ENCODE measurements around the gene WASF2.

WASF2 gene

DNA sequence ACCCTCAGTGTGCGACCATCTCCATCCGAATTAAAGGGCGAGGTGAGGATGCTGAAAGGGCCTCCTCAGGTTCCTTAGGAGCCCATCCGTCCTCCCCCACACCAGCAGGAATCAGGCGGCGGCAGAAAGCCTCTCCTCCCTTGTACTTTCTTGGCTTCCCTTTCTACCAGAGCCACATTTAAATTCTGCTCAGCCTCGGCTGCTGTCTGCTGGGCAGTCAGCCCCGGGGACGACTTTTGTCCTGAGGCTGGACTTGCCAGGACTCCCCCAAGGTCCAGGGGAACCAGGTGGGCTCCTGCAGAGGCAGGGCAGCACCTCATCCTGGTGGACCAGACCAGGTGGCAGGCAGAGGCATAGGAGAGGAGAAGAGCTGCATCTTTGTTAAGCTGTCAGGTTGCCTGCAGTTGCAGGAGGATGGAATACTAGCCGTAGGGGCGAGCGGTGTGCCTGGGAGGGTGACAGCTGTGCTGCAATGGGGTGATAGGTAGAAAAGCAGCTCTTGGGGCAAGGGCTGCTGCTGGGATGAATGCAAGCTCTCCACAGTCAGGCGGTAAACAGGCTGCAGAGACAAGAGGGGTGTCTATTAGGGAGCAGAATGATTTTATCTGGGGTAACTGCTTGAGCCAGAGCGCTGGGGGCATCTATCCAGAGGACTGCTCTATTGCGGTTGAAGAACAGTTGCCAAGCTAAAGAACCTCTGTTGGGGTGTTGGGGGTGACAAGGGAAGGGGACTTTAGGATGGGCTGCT, 46.2 kb upstream of the WASF2 start:
- Histone ChIP-seq H3K27me3 (ENCODE audit: insufficient read depth, poor library complexity, severe bottlenecking) (no peaks in the 10 kb centered on the region), H3K27ac (replicated peaks) (no peak overlapping the region), H3K4me3 (replicated peaks; ENCODE audit: insufficient read depth, low read length) (no peak overlapping the region)
- DNase-seq (ENCODE audit: low read depth in 1 of 2, low spot score in 1 of 2) = no peak
- TF ChIP-seq, protein P1, sequence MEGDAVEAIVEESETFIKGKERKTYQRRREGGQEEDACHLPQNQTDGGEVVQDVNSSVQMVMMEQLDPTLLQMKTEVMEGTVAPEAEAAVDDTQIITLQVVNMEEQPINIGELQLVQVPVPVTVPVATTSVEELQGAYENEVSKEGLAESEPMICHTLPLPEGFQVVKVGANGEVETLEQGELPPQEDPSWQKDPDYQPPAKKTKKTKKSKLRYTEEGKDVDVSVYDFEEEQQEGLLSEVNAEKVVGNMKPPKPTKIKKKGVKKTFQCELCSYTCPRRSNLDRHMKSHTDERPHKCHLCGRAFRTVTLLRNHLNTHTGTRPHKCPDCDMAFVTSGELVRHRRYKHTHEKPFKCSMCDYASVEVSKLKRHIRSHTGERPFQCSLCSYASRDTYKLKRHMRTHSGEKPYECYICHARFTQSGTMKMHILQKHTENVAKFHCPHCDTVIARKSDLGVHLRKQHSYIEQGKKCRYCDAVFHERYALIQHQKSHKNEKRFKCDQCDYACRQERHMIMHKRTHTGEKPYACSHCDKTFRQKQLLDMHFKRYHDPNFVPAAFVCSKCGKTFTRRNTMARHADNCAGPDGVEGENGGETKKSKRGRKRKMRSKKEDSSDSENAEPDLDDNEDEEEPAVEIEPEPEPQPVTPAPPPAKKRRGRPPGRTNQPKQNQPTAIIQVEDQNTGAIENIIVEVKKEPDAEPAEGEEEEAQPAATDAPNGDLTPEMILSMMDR (IDR thresholded peaks at IDR 0.05; ENCODE audit: insufficient read depth, low read length) = no peak
- TF ChIP-seq SPI1 (IDR thresholded peaks at IDR 0.05; ENCODE audit: borderline replicate concordance, low read depth) (no peak), GABPA (IDR thresholded peaks at IDR 0.05; ENCODE audit: low read depth) (no peak), POLR2AphosphoS5 (IDR thresholded peaks at IDR 0.05; ENCODE audit: low read depth) (no peak)
- TF ChIP-seq, protein P2, sequence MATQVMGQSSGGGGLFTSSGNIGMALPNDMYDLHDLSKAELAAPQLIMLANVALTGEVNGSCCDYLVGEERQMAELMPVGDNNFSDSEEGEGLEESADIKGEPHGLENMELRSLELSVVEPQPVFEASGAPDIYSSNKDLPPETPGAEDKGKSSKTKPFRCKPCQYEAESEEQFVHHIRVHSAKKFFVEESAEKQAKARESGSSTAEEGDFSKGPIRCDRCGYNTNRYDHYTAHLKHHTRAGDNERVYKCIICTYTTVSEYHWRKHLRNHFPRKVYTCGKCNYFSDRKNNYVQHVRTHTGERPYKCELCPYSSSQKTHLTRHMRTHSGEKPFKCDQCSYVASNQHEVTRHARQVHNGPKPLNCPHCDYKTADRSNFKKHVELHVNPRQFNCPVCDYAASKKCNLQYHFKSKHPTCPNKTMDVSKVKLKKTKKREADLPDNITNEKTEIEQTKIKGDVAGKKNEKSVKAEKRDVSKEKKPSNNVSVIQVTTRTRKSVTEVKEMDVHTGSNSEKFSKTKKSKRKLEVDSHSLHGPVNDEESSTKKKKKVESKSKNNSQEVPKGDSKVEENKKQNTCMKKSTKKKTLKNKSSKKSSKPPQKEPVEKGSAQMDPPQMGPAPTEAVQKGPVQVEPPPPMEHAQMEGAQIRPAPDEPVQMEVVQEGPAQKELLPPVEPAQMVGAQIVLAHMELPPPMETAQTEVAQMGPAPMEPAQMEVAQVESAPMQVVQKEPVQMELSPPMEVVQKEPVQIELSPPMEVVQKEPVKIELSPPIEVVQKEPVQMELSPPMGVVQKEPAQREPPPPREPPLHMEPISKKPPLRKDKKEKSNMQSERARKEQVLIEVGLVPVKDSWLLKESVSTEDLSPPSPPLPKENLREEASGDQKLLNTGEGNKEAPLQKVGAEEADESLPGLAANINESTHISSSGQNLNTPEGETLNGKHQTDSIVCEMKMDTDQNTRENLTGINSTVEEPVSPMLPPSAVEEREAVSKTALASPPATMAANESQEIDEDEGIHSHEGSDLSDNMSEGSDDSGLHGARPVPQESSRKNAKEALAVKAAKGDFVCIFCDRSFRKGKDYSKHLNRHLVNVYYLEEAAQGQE (IDR thresholded peaks at IDR 0.05; ENCODE audit: insufficient replicate concordance, low read depth) = no peak

GRCh38 chr1:27535386-27535785, 45.4 kb upstream of the WASF2 start:
- TF ChIP-seq POLR2AphosphoS5 (IDR thresholded peaks at IDR 0.05; ENCODE audit: low read depth) (no peak), GABPA (IDR thresholded peaks at IDR 0.05; ENCODE audit: low read depth) (no peak)
- TF ChIP-seq, protein P1 (IDR thresholded peaks at IDR 0.05; ENCODE audit: insufficient read depth, low read length) = no peak
- no peak overlapping the region for H3K4me3 ChIP-seq (replicated peaks; ENCODE audit: insufficient read depth, low read length)
- DNase-seq (ENCODE audit: low read depth in 1 of 2, low spot score in 1 of 2) = no peak
- H3K27ac ChIP-seq (replicated peaks) = no peak overlapping the region
- H3K27me3 ChIP-seq (ENCODE audit: insufficient read depth, poor library complexity, severe bottlenecking) = no peaks in the 10 kb centered on the region

- no peak for DNase-seq (ENCODE audit: low read depth in 1 of 2, low spot score in 1 of 2)
These were observed 42.2 kb upstream of the WASF2 start for GRCh38 chr1:27531959-27532685.

More at GRCh38 chr1:27531959-27532685, 42.2 kb upstream of the WASF2 start:
- peak overlapping the region; percentile 29; the same call in 1 of the 2 replicates for H3K27ac ChIP-seq (replicated peaks)
- TF ChIP-seq, protein P2 (IDR thresholded peaks at IDR 0.05; ENCODE audit: insufficient replicate concordance, low read depth) = no peak
- TF ChIP-seq, protein P1 (IDR thresholded peaks at IDR 0.05; ENCODE audit: insufficient read depth, low read length) = no peak
- TF ChIP-seq GABPA (IDR thresholded peaks at IDR 0.05; ENCODE audit: low read depth) (no peak), POLR2AphosphoS5 (IDR thresholded peaks at IDR 0.05; ENCODE audit: low read depth) (no peak), SPI1 (IDR thresholded peaks at IDR 0.05; ENCODE audit: borderline replicate concordance, low read depth) (peak; percentile 1; the same call in 1 of the 2 replicates)
- no peak overlapping the region for H3K4me3 ChIP-seq (replicated peaks; ENCODE audit: insufficient read depth, low read length)
- no peaks in the 10 kb centered on the region for H3K27me3 ChIP-seq (ENCODE audit: insufficient read depth, poor library complexity, severe bottlenecking)
